DMS 273 (cell line): ENCODE measurements around the gene XPO4.
"Not testable (repeated sequence)": the region's sequence is repeated elsewhere in the genome, so short reads cannot be mapped to it uniquely, and the experiment has no call there.

Experiments used
- DNase-seq: peaks from one replicate; lab custom pipeline; 2025; ENCODE audit not compliant: unreplicated experiment; lab: John Stamatoyannopoulos, UW

XPO4 gene

DNA sequence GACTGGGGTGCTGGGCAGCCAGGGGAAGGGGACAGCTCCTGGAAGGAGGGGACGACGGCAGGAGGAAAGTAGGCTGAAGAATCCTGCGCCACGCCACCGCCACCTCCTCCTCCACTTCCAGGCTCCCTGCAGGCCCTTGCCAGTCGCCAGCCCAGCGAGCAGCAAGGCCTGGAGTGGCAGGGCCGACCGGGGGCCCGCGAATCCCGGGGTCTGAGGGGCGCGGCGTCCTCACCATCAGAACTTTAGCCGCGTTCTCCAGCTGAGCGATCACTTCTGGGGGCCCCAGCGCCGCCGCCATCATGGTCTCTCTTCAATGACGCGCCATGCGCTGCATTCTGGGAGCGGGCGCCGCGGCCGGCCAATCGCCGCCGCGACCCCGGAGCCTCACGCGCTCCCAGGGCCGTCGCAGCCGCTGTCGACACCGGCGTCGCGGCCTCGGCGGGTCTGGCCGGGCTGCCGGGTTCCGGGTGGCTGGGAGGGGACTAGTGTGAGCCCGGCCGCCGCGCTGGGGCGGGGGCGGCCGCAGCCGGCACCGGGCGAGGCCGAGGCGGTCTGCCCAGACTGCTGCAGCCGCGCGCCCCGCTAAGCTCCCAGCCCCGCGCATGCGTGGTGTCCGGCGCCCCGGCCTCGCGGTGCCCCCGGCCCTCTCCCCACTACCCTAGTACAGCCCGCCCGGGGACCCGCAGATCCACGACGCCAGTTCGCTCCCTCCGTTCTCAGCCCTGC, at the start of gene XPO4:
TSS of gene XPO4 (minus strand) at position 309 of the 726 bp plus-strand sequence. CDS start at position 301, 8 bp downstream.
- DNase-seq = peak; percentile 87

DNA sequence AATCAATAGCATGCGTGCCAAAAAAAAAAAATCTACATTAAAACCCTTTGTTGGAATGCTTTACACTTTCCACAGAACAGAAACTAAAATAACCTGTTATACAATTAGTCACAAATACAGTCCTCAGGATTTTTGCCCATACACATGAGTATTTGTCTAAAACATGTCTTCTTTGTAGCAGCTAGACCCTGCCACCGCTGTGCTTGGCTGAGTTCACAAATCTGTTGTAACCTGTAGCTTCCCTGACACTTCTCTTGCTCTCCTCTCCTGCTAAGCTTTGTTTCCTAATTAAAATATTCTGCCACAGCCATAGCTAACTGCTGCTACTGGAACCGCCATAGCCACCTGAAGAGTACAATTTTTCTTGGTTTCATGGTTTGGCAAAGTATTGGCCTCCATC, 45.5 kb upstream of the XPO4 start:
- not testable (repeated sequence) for DNase-seq

DNA sequence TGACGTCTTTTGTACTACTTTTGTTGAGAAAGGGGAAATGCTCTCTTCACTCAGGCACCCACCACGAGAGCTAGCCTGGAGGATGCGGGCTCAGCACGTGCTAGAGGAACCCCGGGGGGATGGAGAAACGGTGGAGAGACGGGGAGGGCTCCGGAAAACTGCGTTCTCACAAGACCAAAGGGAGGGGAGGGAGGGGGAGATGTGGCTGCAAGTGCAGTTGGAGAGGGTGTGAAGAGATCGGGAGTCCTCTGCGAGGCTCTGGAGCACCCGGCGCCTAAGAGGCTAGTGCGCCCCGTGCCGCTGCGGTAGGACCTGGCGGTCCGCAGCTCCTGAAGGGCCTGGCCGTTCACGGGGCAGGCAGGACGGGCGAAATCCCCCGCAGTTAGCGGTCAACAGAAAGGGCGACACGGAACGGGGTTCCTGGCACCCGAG, 43.4 kb upstream of the XPO4 start:
- no peak for DNase-seq

DNA sequence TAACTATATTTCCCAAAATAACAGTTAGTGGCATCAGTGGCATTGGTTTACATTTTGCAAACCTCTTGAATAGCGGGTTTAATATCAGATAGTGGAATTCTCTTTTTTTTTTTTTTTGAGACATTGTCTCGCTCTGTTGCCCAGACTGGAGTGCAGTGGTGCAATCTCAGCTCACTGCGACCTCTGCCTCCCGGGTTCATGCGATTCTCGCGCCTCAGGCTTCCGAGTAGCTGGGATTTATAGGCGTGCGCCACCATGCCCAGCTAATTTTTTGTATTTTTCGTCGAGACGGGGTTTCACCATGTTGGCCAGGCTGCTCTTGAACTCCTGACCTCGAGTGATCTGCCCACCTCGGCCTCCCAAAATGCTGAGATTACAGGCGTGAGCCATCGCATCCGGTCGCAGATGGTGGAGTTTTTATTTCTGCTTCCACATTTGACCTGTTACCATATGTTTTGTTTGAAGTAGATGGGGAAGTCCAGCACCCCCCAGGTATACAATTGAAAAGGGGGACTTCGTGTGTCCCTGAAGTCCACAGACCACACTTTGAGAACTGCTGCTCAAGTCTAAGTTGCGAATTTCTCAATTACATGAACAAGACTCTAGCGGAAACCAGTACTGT, 40.5 kb upstream of the XPO4 start:
- DNase-seq = no peak

DNA sequence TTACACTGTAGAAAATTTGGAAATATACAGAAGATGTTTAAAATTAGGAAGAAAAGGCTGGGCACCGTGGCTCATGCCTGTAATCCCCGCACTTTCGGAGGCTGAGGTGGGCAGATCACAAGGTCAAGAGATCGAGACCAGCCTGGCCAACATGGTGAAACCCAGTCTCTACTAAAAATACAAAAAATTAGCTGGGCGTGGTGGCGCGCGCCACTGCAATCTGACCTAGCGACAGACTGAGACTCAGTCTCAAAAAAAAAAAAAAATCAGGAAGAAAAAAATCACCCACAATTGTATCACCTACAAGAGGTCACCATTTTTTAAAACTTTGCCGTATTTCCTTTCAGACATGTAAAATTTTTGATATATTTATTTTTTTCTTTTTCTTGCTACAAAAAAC, 38.0 kb upstream of the XPO4 start:
- DNase-seq = not testable (repeated sequence)

DNA sequence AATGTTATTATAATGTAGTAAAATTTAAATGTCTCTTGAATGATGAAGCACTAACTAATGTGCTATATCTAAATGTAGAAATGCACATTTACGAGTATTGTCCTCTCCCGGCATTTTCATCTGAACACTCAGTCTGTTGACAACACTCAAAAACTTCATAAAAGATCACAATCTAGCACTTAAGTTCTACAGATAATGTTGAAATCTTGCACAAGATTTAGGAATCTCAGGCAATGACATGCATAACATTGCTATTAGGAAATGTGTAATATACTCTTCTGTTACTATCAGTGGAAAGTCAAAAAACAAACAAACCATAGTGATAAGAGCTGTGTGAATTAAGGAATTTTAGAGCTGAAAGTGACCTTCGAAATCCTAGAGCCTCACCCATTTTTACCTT, 37.5 kb upstream of the XPO4 start:
- no peak for DNase-seq

DNA sequence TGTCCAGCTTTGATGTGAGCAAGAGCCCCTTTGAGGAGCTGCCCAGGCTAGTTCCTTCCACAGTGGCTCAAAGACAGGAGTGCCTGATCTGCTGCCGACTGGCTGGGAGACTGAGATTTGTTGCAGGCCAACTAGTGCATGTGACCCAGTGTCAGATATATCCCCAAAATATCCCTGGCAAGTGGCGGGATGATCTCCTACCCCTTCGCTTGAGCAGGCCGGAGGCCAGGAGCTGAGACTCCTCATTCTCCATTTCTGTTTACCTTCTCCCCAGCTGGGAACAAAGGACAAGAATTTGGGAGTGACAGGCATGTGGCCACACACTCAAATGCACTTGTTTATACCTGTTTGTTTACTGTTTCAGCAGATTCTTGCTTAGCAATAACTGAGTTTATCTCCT, 37.1 kb upstream of the XPO4 start:
- no peak for DNase-seq

DNA sequence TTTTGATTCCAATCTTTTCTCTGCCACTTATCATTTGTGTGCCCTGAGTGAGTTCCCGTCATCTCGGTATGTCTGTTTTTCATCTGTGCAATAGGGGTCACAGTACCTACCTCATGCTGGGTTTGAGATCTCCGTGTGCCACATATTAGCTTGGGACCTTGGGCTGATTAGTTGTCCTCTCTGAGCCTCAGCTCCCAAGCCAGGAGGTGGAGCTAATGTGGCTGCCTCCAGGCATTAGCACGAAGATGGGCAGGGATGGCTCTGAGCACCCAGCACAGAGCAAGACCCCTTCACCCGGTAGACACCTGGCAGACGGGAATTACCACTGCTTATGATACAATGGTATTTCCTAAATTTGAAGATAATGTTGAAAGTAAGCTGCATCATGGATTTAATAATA, 35.8 kb upstream of the XPO4 start:
- DNase-seq = no peak

DNA sequence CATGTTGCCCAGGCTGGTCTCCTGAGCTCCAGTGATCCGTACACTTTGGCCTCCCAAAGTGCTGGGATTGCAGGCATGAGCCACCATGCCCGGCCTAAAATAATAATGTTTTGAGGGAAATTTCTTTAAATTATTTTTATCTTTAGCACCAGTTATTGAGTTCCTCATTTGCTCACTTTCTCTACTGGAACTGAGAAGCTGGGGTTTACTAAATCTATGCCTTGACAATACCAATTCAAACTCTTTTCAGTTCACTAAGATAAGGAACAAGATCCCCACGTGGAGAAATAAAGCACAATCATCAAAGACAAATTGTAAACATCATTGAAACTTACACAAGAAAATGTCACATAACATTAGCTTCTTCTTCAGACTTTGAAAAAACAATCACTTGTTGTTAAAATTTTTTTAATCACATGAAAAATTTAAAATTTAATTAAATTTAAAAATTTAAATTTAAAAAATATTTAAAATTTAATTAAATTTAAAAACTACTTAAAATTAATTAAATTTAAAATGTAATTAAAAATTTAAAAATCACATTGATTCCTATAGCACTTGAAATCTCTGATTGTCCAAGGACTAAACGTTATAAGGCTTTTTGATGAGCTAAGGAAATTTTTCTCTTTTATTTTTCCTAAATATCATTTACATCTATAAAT, 25.2 kb upstream of the XPO4 start:
- no peak for DNase-seq

DNA sequence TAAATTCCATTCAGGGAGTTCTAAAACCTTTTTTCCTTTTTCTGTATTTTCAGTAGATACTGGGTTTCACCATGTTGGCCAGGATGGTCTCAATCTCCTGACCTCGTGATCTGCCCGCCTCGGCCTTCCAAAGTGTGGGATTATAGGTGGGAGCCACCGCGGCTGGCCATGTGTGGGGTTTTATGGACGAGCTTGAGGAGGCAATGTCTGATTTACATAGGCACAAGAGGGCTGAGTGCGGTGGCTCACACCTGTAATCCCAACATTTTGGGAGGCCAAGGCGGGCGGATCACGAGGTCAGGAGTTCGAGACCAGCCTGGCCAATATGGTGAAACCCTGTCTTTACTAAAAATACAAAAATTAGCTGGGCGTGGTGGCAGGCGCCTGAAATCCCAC, 22.8 kb upstream of the XPO4 start:
- not testable (repeated sequence) for DNase-seq

DNA sequence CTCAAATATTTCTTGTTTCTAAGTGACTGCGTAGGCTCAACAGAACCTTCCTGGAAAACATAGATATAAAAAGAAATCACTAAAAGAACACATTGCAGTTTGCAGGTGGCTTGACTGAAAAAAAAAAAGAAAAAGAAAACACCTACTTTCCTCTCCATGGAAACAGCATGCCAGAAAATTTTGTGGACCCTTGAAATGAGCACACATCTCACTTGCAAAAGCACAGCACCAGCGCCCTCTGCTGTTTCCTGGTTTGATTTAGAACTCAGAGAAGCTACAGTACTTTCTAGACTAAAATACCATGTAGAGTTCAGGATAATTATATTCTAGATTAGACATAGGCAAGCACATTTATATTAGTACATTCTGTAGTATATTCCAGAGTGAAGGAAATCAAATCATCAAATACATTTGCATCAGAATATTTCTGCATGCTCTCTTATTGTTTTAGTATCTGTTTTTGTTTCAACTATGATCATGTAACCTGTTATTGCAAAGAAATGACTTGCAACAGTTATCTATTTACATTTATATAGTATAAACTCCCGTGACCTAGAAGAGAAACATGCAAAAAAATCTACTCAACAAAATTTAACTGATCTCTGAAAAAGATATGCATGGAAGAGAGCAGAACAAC, 22.3 kb upstream of the XPO4 start:
- DNase-seq = peak; percentile 90

DNA sequence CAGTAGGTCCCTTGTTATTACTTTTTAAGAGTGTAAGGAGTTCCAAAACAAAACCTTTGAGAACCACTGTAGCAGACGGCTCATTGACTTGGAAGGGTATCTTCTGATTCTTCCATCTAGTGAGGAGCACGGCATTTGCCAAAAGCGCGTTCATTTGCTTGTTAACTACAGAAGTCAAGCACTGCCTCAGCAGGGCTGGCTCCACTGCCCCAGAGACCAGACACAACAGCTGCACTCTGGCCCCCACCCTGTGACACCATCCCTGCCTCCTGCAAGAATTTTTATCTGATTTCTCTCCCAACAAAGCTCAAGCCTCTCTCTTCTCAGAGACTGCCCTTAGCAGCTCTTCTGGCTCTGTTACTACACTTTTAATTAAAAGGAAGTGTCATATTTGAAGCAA, 20.7 kb upstream of the XPO4 start:
- no peak for DNase-seq

DNA sequence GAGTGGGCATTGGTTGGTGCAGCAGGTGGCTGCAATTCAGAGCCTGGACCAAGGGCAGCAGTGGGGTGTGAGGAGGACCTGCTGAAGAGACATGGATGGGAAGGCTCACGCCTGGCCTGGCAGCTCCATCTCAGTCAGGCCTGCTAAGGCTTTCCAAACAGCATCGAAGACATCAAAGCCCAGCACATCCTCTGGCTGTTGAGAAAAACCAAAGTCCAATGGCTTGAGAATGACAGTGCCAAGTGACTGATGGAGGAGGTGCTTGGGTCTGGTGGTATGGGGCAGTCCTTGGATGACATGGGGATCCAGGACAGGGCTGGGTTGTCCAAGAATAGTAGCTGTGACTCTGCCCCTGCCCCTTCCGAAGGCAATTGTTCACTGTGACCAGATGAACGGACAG, 19.0 kb upstream of the XPO4 start:
- DNase-seq = no peak

DNA sequence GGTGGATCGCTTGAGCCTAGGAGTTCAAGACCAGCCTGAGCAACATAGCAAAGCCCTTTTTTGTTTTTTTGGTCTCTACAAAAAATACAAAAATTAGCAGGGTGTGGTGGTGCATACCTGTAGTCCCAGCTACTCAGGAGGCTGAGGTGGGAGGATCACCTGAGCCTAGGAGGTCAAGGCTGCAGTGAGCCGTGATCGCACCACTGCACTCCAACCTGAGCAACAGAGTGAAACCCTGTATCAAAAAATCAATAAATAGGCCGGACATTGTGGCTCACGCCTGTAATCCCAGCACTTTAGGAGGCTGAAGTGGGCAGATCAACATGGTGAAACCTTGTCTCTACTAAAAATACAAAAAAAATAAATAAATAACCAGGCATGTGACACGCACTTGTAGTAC, 13.1 kb upstream of the XPO4 start:
- not testable (repeated sequence) for DNase-seq

DNA sequence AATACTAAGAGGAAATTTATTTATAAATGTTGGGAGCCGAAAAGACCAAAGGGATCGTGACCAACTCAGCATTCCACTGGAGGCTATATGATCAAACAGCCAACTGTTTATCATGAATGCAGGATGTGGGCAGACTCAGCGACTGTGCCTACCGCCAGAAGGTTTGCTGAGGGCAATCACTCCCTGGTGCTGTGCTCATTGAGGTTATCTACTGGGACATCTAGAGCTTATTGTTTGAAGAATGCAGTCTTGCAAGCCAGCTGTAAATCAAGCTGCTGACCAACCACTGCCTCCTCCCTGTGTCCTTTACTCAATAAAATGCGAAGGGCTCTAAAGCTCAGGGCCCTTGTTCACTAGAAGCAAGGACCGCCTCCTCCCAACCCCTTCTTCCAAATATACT, 8.5 kb upstream of the XPO4 start:
- DNase-seq = no peak

DNA sequence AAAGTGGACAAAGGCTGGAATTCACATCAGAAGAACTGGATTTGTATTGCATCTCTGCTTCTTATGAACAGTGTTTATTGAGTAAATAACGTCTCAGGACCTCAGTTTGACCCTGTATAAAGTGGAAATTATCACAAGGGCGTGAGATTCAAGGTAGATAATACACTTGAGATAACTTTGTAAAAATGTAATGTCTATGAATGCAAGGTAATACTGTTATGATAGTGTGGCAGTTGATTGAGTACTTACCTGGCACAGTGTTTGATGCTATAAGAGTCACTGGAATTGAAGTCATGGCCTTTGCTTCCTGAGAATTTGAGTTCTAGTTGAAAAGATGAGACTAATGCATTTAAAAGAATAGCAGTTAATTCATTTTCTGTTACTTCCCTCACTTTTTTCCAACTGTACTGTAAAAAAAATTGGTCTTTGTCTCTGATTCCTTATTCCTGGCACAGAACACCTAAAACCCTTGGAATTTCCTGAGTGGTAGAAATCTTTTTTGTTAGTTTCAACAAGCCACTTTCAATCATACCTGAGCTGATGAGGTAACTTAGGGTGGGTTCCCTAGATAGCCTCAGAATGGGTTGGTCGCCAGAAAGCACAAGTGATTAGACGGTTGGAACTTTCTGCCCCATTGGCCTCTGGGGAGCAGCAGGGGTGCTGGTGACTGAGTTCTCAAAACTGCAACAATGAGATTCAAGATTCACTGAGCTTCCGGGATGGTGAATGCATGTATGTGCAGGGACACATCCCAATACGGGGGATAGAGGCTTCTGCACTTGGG, 6.4 kb upstream of the XPO4 start:
- DNase-seq = no peak

DNA sequence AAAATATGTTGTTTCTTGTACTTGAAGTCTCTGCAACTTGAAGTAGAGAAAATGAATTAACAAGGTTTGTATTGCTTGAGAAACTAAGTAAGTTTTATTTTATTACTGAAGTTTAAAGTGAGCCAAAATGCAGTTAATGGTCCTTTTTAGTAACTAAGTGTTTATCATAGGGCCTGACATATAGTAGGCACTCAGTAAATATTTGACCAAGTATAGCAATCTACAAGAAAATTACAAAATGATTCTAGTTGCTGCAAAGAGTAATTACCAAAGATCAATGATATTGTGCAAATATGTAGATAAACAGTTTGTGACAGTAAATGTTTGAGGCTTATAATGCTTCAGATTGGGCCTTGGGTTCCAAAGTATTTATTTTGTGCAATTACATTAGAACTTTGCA, 2.4 kb upstream of the XPO4 start:
- no peak for DNase-seq

DNA sequence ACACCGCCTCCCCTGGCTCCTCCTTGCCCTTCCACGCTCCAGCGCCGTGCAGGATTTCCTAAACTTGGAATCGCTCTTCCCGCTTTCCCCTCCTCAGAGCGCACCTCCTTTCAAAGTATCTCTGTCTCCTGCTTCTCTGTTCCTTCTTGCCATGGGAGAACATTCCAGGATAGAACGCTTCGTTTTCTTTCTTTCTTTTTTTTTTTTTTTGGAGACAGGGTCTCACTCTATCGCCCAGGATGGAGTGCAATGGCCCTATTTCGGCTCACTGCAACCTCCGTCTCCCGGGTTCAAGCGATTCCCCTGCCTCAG, 574 bp upstream of the XPO4 start:
- DNase-seq = no peak

DNA sequence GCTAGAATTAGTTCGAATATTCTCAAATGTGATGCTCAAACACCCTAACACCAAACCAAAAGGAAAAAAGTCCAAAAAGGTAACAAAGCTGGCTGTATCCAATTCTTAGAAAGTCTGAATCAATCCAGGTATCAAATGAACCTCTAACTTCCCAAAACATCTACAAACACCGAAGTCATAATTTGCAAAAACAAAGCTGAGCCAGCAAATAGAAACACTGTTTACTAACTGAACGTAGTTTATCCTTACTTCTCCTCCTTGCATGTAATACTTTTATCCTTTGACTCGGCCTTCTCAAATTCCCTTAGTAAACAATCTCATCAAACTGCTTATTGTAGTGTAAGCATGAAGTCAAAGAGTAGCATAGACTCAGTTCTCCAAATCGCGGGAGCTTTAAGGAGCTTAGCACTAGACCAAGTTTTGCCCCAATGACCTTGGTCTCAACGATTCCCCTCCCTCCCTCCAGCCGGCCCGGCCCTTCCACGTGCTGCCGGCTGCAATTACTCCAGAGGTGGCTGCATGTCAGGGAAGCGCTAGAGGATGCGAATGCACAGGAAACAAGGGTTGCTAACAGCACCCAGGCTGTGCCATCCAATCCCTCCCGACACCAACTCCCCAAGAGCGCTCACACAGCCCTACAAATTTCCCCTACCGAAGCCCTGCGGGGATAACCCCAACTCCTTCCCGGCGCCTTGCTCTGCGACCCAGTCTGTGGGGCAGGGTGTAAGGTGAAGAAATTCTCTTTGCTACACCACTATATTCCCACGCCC, 693 bp downstream of the XPO4 start:
- DNase-seq = peak; percentile 78

DNA sequence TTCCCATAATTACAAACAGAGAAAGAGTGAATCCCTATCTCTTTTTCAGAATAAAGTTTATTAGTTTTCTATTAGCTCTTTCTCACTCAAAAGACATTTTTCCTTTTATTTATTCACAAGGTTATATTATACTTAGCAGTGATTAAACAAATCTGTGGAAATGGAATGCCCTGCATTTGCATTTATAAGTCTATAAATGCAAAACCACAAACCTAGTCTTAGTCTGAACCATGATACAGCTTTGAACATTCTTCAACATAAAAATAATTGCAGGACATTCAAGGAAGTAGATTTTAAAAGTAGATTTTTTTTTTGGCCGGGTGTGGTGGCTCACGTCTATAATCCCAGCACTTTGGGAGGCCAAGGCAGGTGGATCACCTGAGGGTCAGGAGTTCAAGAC, 8.3 kb downstream of the XPO4 start:
- DNase-seq = no peak

DNA sequence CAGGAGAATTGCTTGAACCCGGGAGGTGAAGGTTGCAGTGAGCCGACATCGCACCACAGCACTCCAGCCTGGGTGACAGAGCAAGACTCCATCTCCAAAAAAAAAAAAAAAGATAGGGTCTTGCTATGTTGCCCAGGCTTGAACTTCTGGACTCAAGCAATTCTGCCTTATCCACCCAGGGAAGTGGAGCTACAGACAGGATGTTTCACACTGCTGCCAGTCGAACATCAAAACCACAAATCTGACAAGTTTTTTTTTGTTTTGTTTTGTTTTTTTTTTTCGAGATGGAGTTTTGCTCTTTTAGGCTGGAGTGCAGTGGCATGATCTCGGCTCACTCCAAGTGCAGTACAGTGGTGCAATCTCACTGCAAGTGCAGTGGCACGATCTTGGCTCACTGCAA, 10.8 kb downstream of the XPO4 start:
- no peak for DNase-seq
